GM23338 (cell line): Measurements from ENCODE around the gene DRGX. TPM values are rescaled to one million over a fixed set of nuclear protein-coding genes. Genes with fewer than 3 reads are reported as not detected.

Experiments
- ATAC-seq: fragments of 200-7000 bp; cut with Tn5 transposase; 3 replicates; pipeline ENCODE4 v1.9.1; 2020
- DNase-seq: peaks from one replicate; pipeline ENCODE4 v3.0.0-alpha.2; 2015; ENCODE audit warnings: low spot score
- H2AFZ ChIP-seq: fragments of 200-600 bp; sonication (generic); 2 replicates; pipeline ENCODE4 v1.8.0; 2016; ENCODE audit warnings: antibody characterized with exemption, mild to moderate bottlenecking, moderate library complexity
- H3F3A ChIP-seq: fragments of 200-600 bp; sonication (generic); replicated peaks from 2 replicates; pipeline ENCODE4 v1.8.0; 2017; ENCODE audit warnings: antibody characterized with exemption, mixed run types, low read depth
- H3K27ac ChIP-seq: fragments of 200-600 bp; sonication (generic); 2 replicates; pipeline ENCODE4 v1.6.1; 2016; ENCODE audit warnings: low read depth
- H3K27me3 ChIP-seq: fragments of 200-600 bp; sonication (generic); 2 replicates; pipeline ENCODE4 v1.8.0; 2016; ENCODE audit warnings: mild to moderate bottlenecking, mixed run types, moderate library complexity; ENCODE audit not compliant: insufficient read depth
- H3K36me3 ChIP-seq: fragments of 200-600 bp; sonication (generic); 2 replicates; pipeline ENCODE4 v1.8.0; 2016; ENCODE audit warnings: mild to moderate bottlenecking; ENCODE audit not compliant: insufficient read depth
- H3K4me1 ChIP-seq: fragments of 200-600 bp; sonication (generic); 2 replicates; pipeline ENCODE4 v1.8.0; 2016; ENCODE audit warnings: mild to moderate bottlenecking, moderate library complexity; ENCODE audit not compliant: insufficient read depth
- H3K4me2 ChIP-seq: fragments of 200-600 bp; sonication (generic); 2 replicates; pipeline ENCODE4 v1.7.1; 2017; ENCODE audit warnings: mixed run types
- H3K4me3 ChIP-seq: fragments of 200-600 bp; sonication (generic); 2 replicates; pipeline ENCODE4 v1.6.1; 2016; ENCODE audit warnings: mixed run types
- H3K79me2 ChIP-seq: fragments of 200-600 bp; sonication (generic); replicated peaks from 2 replicates; pipeline ENCODE4 v1.8.0; 2017; ENCODE audit warnings: mild to moderate bottlenecking; ENCODE audit not compliant: insufficient read depth
- H3K9me2 ChIP-seq: fragments of 200-600 bp; sonication (generic); 2 replicates; pipeline ENCODE4 v1.8.0; 2017; ENCODE audit not compliant: insufficient read depth
- H4K20me1 ChIP-seq: fragments of 200-600 bp; sonication (generic); replicated peaks from 2 replicates; pipeline ENCODE4 v1.8.0; 2017; ENCODE audit warnings: mild to moderate bottlenecking; ENCODE audit not compliant: insufficient read depth
- H3K27ac Mint-ChIP-seq: 2 replicates; pipeline ENCODE4 v1.8.0; 2020; ENCODE audit warnings: inconsistent platforms, mild to moderate bottlenecking, moderate library complexity, mixed read lengths
- H3K27me3 Mint-ChIP-seq: 3 replicates; pipeline ENCODE4 v1.8.0; 2022; ENCODE audit warnings: low read depth, mild to moderate bottlenecking, moderate library complexity, mixed read lengths, inconsistent platforms; ENCODE audit not compliant: insufficient read depth, poor library complexity
- H3K36me3 Mint-ChIP-seq: 3 replicates; pipeline ENCODE4 v1.8.0; 2021; ENCODE audit warnings: low read depth, mild to moderate bottlenecking, inconsistent platforms, moderate library complexity, mixed read lengths
- H3K4me1 Mint-ChIP-seq: 3 replicates; pipeline ENCODE4 v1.8.0; 2020; ENCODE audit warnings: mild to moderate bottlenecking, inconsistent platforms, mixed read lengths
- H3K4me3 Mint-ChIP-seq: 3 replicates; pipeline ENCODE4 v1.8.0; 2021; ENCODE audit warnings: moderate library complexity, mild to moderate bottlenecking, inconsistent platforms, mixed read lengths
- H3K9me3 Mint-ChIP-seq: 3 replicates; pipeline ENCODE4 v1.8.0; 2020; ENCODE audit warnings: moderate library complexity, mild to moderate bottlenecking, inconsistent platforms, mixed read lengths
- CREB1 ChIP-seq: fragments of 250-450 bp; sonication (Bioruptor Pico); IDR thresholded peaks from 2 replicates; pipeline ENCODE4 v1.5.0; 2020; ENCODE audit warnings: low read depth, mild to moderate bottlenecking, moderate library complexity
- NANOG ChIP-seq: IDR thresholded peaks from 2 replicates; pipeline ENCODE4 v1.6.1; 2016; ENCODE audit warnings: antibody characterized with exemption, borderline replicate concordance
- POLR2AphosphoS5 ChIP-seq: IDR thresholded peaks from 2 replicates; pipeline ENCODE4 v1.6.1; 2016; ENCODE audit warnings: antibody characterized with exemption, low read depth
- ZNF114 ChIP-seq: fragments of 250-450 bp; sonication (Bioruptor Pico); IDR thresholded peaks from 2 replicates; pipeline ENCODE4 v1.5.0; 2020; ENCODE audit warnings: mild to moderate bottlenecking, moderate library complexity
- ZNF331 ChIP-seq: fragments of 250-450 bp; sonication (Bioruptor Pico); IDR thresholded peaks from 2 replicates; pipeline ENCODE4 v1.5.0; 2020; ENCODE audit warnings: low read depth, mild to moderate bottlenecking, moderate library complexity
- ZNF462 ChIP-seq: fragments of 250-450 bp; sonication (Bioruptor Pico); IDR thresholded peaks from 2 replicates; pipeline ENCODE4 v1.5.0; 2020; ENCODE audit warnings: mild to moderate bottlenecking, moderate library complexity
- polyA plus RNA-seq: library from polyadenylated mRNA; unstranded; fragments of >200 nt; fragmentation: Nextera tagmentation; extraction: Ambion mirVana; gene quantifications from 2 replicates; pipeline ENCODE4 v1.2.1, GENCODE V29; 2016
- total RNA-seq: library from RNA; depleted of rRNA; stranded (reverse); fragments of >200 nt; shearing (Covaris generic); gene quantifications from 2 replicates; pipeline ENCODE4 v1.2.3, GENCODE V29; 2014

The DRGX gene
- total and polyA plus RNA-seq, 2 experiments from 2014 or later = not detected

GRCh38 chr10:49327036-49327813 lies 68.7 kb downstream of the DRGX start (continued):
- TF ChIP-seq POLR2AphosphoS5 (no peak), ZNF114 (CRISPR knock-in tag) (no peak), ZNF331 (CRISPR knock-in tag) (no peak), ZNF462 (CRISPR knock-in tag) (no peak), NANOG (no peak)

- DNase-seq (no peak), ATAC-seq (no peak)
- no peaks in the 10 kb centered on the region for H3K27me3 ChIP-seq
- no peaks in the 10 kb centered on the region for H4K20me1 ChIP-seq
- H3K36me3 ChIP-seq = no peaks in the 10 kb centered on the region
- H2AFZ ChIP-seq = no peak overlapping the region
- no peaks in the 10 kb centered on the region for H3K79me2 ChIP-seq
- no peak overlapping the region for H3K4me2 ChIP-seq
- no peak overlapping the region for H3K4me3 ChIP-seq
- H3K9me2 ChIP-seq = no peaks in the 10 kb centered on the region
- Mint-ChIP-seq H3K9me3 (no peaks in the 10 kb centered on the region; the same call in 2 of the 3 replicates), H3K4me1 (peaks cover 7% of the 10 kb centered on the region), H3K36me3 (no peaks in the 10 kb centered on the region), H3K27me3 (peaks cover 7% of the 10 kb centered on the region), H3K4me3 (no peak overlapping the region), H3K27ac (no peak overlapping the region)
- H3K4me1 ChIP-seq = no peaks in the 10 kb centered on the region
- H3F3A ChIP-seq = no peaks in the 10 kb centered on the region
- no peak overlapping the region for H3K27ac ChIP-seq
- TF ChIP-seq NANOG (no peak), CREB1 (CRISPR knock-in tag) (no peak), ZNF462 (CRISPR knock-in tag) (no peak)
Observed at GRCh38 chr10:49325916-49326783, 69.7 kb downstream of the DRGX start.
